Natural killer cell (primary cell): Measurements from ENCODE around the gene CRTC1. TPM values are rescaled to one million over a fixed set of nuclear protein-coding genes. Genes with fewer than 3 reads are reported as not detected.

Experiments used
- ATAC-seq, 3 donors: fragments of 150-1000 bp in 2 of 3; fragments of 200-7000 bp in 1 of 3; cut with Tn5 transposase; 1 replicate in 1 of 3; 2 replicates in 2 of 3; pipeline ENCODE4 v1.10.0; 2021; ENCODE audit warnings: mild to moderate bottlenecking in 2 of 3, moderate library complexity in 2 of 3
- DNase-seq, 2 donors: peaks; one replicate each; pipeline versions ENCODE4 v3.0.0 to v3.0.0-alpha.2; 2013 to 2021; ENCODE audit warnings: mixed read lengths in 1 of 2
- H3K27ac ChIP-seq: one replicate; pipeline ENCODE4 v1.5.1; 2013; ENCODE audit warnings: mild to moderate bottlenecking, low read length
- H3K27me3 ChIP-seq: one replicate; pipeline ENCODE4 v1.6.1; 2013; ENCODE audit warnings: low read length; ENCODE audit not compliant: control insufficient read depth, insufficient read depth
- H3K36me3 ChIP-seq: one replicate; pipeline ENCODE4 v1.6.1; 2013; ENCODE audit warnings: low read length; ENCODE audit not compliant: control insufficient read depth, insufficient read depth
- H3K4me1 ChIP-seq: one replicate; pipeline ENCODE4 v1.6.1; 2013; ENCODE audit warnings: low read length; ENCODE audit not compliant: control insufficient read depth, insufficient read depth
- H3K4me3 ChIP-seq: one replicate; pipeline ENCODE4 v1.5.1; 2013; ENCODE audit warnings: low read length
- H3K9me3 ChIP-seq: one replicate; pipeline ENCODE4 v1.6.1; 2013; ENCODE audit warnings: low read length; ENCODE audit not compliant: control insufficient read depth, insufficient read depth
- H3K27ac Mint-ChIP-seq, 2 donors: one replicate each; pipeline ENCODE4 v1.8.0; 2022; ENCODE audit warnings: mild to moderate bottlenecking in 2 of 2, mixed read lengths in 2 of 2, moderate library complexity in 1 of 2
- H3K27me3 Mint-ChIP-seq, 2 donors: one replicate each; pipeline ENCODE4 v1.8.0; 2022; ENCODE audit warnings: low read depth in 2 of 2, mixed read lengths in 2 of 2
- H3K36me3 Mint-ChIP-seq: one replicate; pipeline ENCODE4 v1.8.0; 2022; ENCODE audit warnings: mixed read lengths
- H3K4me1 Mint-ChIP-seq, 2 donors: one replicate each; pipeline ENCODE4 v1.8.0; 2022; ENCODE audit warnings: mixed read lengths in 2 of 2
- H3K4me3 Mint-ChIP-seq: one replicate; pipeline ENCODE4 v1.8.0; 2022; ENCODE audit warnings: mild to moderate bottlenecking, moderate library complexity, mixed read lengths
- H3K9me3 Mint-ChIP-seq, 2 donors: one replicate each; pipeline ENCODE4 v1.8.0; 2022; ENCODE audit warnings: mixed read lengths in 2 of 2
- WGBS: methylation state at CpG from one replicate; pipeline ENCODE4 v1.1.7; 2013; ENCODE audit warnings: missing lambda C conversion rate; ENCODE audit not compliant: insufficient coverage; 5-methylcytosine and 5-hydroxymethylcytosine counted together
- intact Hi-C: fragments of 100-400 bp; cut with micrococcal nuclease; formaldehyde crosslinking; loops from one replicate; pipeline ENCODE4 v1.14.2; 2022
- total RNA-seq, 4 donors: library from RNA; stranded (reverse); fragments of 120-200 nt in 1 of 4; gene quantifications; one replicate each; pipeline versions ENCODE4 v1.2.3 to v1.2.4, GENCODE V29; 2013 to 2022
- TF ChIP-seq, protein P1 (sequence below): fragments of 200-600 bp; IDR thresholded peaks from one replicate; pipeline ENCODE4 v1.8.0; 2022; ENCODE audit warnings: antibody characterized with exemption

The CRTC1 gene
- total RNA-seq, 3 donors from 2014 or later (not counting 1 experiment from before 2014, with no cell fraction given): 14.1 to 17.0 (median 14.3) TPM

DNA sequence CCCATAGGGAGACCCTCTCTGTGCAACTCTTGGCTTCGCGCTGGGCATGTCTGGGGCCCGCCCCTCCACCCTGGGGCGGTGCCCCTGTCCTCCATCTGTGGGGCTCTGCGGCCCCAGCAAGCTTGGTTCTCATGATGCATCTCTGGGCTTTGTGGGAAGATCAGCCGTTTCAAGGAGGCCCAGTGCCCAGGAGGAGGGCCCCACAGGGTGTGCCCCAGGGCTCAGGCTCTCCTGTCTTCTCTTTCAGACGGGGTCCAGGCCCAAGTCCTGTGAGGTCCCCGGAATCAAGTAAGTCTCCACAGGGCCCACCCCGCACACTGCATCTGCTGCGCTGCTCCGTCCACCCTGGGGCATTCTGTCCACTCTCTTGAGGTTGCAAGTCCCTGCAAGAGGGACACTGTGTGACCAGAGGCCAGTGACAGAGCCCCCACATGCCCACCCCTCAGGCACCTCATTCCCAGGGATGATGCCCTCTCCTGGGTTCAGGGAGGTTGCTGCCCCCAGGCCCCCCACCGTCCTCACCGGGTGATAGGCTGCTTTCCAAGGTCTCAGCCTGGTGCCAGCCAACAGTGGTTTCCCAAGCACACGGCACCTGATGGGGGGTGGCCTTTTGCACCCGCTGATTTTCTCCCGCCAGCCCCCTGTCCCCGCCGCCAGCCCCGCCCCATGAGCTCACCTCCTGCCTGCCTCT is 76.0 kb downstream of the CRTC1 start:
- no peaks in the 10 kb centered on the region for H3K4me1 Mint-ChIP-seq
- H3K4me3 Mint-ChIP-seq: no peak overlapping the region
- H3K4me1 ChIP-seq: no peaks in the 10 kb centered on the region
- H3K27ac Mint-ChIP-seq: no peak overlapping the region
- ATAC-seq (no peak), DNase-seq (no peak)
- H3K36me3 ChIP-seq: no peaks in the 10 kb centered on the region
- TF ChIP-seq, protein P1, sequence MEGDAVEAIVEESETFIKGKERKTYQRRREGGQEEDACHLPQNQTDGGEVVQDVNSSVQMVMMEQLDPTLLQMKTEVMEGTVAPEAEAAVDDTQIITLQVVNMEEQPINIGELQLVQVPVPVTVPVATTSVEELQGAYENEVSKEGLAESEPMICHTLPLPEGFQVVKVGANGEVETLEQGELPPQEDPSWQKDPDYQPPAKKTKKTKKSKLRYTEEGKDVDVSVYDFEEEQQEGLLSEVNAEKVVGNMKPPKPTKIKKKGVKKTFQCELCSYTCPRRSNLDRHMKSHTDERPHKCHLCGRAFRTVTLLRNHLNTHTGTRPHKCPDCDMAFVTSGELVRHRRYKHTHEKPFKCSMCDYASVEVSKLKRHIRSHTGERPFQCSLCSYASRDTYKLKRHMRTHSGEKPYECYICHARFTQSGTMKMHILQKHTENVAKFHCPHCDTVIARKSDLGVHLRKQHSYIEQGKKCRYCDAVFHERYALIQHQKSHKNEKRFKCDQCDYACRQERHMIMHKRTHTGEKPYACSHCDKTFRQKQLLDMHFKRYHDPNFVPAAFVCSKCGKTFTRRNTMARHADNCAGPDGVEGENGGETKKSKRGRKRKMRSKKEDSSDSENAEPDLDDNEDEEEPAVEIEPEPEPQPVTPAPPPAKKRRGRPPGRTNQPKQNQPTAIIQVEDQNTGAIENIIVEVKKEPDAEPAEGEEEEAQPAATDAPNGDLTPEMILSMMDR: no peak
- H3K4me3 ChIP-seq: no peak overlapping the region
- H3K27me3 ChIP-seq: no peaks in the 10 kb centered on the region
- H3K9me3 ChIP-seq: no peaks in the 10 kb centered on the region
- 92% methylated on average over 19 of the region's 19 CpGs for WGBS
- no peaks in the 10 kb centered on the region for H3K36me3 Mint-ChIP-seq
- no peaks in the 10 kb centered on the region for H3K9me3 Mint-ChIP-seq
- H3K27me3 Mint-ChIP-seq: no peaks in the 10 kb centered on the region
- intact Hi-C loops: no loop called here
- H3K27ac ChIP-seq: no peak overlapping the region

DNA sequence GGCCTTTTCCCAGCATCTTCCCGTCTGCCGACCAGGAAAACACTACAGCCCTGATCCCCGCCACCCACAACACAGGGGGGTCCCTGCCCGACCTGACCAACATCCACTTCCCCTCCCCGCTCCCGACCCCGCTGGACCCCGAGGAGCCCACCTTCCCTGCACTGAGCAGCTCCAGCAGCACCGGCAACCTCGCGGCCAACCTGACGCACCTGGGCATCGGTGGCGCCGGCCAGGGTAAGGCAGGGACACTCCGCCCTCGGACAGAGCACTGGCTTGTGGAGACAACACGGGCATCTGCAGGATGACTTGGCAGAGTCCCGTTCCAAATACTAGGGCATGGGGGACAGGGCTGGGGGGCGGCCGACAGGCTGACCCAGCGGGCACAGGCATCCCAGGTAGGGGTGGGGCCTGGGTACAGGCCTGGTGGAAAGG is 76.5 kb downstream of the CRTC1 start:
- no peaks in the 10 kb centered on the region for H3K9me3 Mint-ChIP-seq
- H3K27ac ChIP-seq: no peak overlapping the region
- H3K27ac Mint-ChIP-seq: no peak overlapping the region
- H3K27me3 ChIP-seq: no peaks in the 10 kb centered on the region
- DNase-seq (no peak), ATAC-seq (no peak)
- H3K4me3 ChIP-seq: no peak overlapping the region
- H3K27me3 Mint-ChIP-seq: no peaks in the 10 kb centered on the region
- no peaks in the 10 kb centered on the region for H3K4me1 ChIP-seq
- no peaks in the 10 kb centered on the region for H3K9me3 ChIP-seq
- intact Hi-C loops: no loop called here
- no peaks in the 10 kb centered on the region for H3K36me3 Mint-ChIP-seq
- whole genome bisulfite sequencing: 92% methylated on average over 22 of the region's 22 CpGs
- TF ChIP-seq, protein P1: no peak
- no peaks in the 10 kb centered on the region for H3K4me1 Mint-ChIP-seq
- H3K36me3 ChIP-seq: no peaks in the 10 kb centered on the region
- H3K4me3 Mint-ChIP-seq: no peak overlapping the region

DNA sequence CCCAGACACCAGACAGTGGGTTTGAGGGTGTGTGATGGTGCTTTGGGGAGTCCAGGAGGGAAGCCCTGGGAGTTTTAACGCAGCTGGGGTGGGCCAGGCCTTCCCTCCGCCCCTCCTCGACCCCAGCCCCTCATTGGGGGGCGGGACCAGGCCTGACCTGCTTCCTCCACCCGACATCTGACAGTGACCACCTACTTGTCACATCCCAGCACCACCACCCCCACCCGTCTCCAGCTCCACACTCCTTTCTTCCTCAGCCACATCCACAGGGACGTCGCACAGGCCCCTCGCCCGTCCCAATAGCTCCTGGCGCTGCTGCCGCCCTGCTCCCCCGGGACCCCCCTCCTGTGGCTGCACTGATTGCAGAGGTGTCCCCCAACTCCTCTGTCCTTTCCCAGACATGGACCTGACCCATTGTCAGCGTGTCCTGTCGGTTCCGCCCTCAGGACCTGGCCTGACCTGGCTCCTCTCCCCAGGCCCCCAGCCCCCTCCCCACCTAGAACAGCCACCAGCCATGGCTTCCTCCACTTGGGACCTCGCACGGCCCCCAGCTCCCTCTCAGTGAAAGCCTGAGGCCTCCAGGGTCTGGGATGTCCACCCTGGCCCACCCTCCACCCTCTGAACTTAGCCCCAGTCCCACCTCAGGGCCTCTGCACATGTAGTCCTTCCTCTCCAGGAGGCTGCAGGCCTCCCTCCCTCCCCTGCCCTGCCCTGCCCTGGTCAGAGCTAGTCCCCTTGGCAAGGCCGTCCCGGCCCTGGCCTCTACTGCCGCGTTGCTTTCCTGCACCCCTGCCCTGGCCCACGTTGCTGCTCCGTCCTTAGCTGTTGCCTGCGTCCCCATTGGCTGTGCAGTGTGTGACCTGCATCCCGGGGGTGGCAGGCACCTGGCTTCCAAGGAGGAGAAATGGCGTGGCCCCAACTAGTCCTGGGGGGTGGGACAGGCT is 77.2 kb downstream of the CRTC1 start:
- no peak overlapping the region for H3K4me3 ChIP-seq
- Mint-ChIP-seq H3K4me3 (no peak overlapping the region), H3K27ac (no peak overlapping the region), H3K36me3 (no peaks in the 10 kb centered on the region), H3K27me3 (no peaks in the 10 kb centered on the region), H3K9me3 (no peaks in the 10 kb centered on the region), H3K4me1 (no peaks in the 10 kb centered on the region)
- ATAC-seq (no peak), DNase-seq (no peak)
- 92% methylated on average over 27 of the region's 27 CpGs for WGBS
- H3K4me1 ChIP-seq: no peaks in the 10 kb centered on the region
- no peaks in the 10 kb centered on the region for H3K27me3 ChIP-seq
- intact Hi-C loops: no loop called here
- no peaks in the 10 kb centered on the region for H3K9me3 ChIP-seq
- TF ChIP-seq, protein P1: no peak
- H3K36me3 ChIP-seq: no peaks in the 10 kb centered on the region
- no peak overlapping the region for H3K27ac ChIP-seq
